GM04503 (cell line): ENCODE data around the gene ANKS1B.
"Not testable (repeated sequence)": the region's sequence is repeated elsewhere in the genome, so short reads cannot be mapped to it uniquely, and the experiment has no call there.

Experiments used
- DNase-seq: peaks from one replicate; pipeline ENCODE4 v3.0.0-alpha.2; 2012; ENCODE audit warnings: low read depth

The ANKS1B gene

DNA sequence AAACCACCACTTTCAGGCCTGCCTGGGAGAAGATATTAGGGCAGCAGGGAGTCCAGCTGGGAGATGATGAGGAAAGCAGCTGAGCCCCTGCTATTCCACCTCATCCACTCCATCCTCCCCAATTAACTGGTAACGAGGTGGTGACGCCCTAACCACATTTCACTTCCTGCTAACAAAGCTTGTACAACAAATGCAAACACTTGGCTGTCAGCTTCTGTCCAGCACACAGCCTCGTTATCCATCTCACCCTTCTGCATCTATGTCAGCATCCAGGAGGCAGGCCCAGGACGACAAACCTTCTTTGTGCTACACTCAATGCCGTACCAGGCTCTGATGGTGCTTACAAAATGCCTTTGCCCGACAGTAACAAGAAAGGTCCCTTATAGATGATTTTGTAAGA lies 1114.2 kb downstream of the ANKS1B start:
- DNase-seq: no peak

DNA sequence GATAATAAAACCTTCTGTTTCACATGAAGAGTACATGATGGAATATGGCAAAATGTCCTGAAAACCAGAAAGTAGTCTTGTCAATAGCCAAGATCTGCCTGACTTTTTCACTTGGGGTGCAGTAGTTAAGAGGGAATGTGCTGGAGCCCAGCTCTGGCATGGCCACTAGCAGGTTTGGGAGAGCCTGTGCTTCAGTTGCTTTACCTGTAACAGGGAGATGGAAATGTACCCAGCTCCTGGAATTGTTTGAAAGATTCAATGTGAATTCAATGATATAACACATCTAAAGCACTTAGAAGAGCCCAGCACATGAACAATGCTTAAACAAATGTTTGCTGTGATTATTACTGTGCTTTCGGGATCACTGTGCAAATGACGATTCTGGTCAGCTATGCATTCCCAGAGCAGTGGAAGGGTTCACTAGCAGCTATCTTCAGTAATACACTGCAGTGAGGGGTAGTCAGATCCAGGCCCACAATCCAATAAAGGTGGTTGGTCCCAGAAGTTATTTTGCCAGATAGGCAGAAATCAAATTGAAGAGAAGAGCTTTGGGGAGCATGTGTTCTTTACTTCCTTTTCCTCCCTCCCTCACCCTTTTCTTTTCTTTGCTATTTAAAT lies 1114.7 kb downstream of the ANKS1B start:
- no peak for DNase-seq

DNA sequence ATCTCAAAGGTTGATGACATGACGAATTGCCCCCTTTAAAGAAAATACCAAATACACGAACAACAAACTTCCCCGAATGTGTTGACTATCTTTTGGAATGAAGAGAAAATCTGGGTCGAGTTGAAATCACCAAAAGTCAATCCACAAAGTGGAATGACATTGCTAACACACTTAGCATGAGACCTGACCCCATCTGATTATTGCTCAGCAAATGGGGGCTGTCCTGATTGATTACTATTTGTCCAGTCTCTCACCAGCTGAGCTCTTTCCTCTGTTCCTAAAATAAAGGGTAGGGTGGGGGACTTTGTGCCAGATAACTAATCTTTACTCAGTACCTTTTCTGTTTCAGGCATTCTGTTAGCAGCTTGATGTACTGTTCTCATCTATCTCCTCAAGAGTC lies 1116.2 kb downstream of the ANKS1B start:
- DNase-seq: no peak

DNA sequence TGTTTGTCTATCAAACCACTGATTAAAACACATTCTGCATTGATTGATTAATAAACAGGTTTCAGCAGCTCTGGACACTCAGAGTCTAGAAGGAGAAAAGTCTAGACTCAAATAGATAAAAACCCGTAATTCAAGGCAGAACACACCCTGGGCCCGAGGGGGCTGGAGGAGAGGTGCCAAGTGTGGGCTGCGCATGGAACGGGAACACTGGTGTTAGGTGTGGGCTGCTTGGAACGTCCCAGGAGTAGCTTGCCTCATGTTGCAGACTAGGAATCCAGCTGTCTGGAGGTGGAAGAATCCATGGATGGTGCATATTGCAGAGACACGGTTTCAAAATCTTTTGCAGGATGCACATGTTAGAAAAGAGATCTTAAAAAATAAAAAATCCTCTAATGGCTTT lies 1116.7 kb downstream of the ANKS1B start:
- no peak for DNase-seq

DNA sequence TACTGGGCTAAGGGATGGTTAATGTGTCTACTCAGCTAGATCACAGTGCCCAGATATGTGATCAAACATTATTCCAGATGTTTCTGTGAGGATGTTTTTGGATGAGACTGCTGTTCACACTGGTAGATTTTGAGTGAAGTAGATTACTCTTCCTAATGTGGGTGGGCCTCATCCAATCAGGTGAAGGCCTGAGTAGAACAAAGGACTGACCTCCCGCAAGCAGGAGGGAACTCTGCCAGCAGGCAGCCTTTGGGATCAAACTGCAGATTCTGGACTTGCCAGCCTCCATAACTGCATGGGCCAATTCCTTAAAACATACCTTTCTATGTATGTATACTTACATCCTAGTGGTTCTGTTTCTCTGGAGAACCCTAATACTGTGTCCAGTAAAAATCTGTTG lies 1120.4 kb downstream of the ANKS1B start:
- no peak for DNase-seq

DNA sequence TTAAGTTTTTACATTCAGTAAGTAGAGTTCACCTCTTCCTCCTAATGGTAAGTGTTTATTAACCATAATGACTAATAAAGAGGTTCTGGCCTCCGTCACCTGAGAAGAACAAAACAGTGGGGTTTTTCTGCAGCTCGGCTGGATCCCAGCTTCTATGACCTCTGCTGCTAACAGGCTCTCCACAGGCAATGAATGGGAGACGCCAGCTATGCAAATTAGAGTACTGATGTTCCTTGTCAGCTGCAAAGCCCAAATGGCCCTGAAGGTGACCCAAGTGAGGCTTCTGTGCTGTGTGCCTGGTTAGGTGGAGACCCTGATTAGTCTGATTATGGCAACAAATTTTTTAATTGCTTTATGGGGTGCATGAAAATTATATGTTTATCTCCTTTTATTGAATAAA lies 1121.6 kb downstream of the ANKS1B start:
- DNase-seq: no peak

DNA sequence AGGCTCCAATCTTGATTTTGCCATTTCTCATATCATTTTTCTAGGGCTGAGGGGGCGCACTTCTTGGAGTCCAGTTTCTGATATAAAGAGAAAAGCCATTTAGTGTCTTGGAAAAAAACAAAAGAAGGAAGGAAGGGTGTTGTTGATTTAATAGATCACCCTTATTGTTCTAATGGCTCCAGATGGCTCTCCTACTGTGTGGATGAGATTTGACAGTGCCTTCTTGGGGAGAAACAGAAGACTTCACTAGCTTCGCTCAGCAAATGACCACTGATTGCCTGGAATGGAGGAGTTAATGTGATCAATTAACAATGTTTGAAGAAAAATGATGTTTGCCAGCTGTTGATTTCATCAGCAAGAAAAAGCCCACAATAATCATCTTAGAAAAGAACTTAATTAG lies 1123.5 kb downstream of the ANKS1B start:
- no peak for DNase-seq

DNA sequence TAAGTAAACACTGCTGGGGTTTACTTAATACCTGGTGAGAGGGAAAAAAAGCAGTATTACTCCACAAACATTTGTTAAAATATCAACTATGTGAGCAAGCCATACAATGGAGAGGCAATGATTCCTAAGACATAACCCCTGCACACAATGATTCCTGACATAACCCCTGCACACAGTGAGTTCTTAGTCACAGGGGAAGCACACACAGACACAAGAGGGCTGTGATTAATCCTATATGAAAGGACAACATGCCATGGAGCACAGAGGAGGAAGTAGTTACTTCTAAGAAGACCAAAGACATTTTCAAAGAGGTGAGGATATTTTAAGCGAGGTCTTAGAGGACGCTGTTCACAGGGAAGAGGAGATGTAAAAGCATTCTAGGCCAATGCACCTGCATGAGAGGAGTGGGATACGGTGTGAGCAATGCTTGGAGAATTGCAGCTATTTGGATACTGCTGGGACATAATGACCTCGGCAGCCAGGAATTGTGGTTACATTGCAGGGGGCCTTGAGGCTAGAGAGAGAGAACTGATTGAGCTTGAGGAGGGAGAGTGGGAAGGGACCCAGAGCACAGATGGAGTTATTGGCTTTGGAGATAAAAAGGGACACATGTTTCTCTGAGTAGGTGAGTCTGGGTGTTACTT lies 1127.7 kb downstream of the ANKS1B start:
- DNase-seq: no peak

DNA sequence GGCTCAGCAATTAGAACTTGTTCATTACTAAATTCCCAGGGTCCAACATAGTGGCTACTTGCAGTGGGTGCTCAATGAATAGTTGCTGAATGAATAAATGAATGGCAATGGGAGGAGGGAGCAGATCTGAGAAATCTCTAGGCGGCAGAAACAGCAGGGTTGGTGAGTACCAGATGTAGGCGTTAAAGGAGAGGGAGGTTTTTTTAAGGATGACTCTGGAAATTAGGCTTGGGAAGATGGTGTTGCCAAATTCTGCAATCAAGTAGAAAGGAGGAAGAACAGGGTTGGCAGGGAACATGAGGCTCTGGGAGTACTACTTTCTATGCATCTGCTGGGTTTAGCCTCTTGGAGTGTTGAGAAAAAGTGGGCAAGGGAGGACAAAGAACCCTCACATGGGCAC lies 1132.6 kb downstream of the ANKS1B start:
- no peak for DNase-seq

DNA sequence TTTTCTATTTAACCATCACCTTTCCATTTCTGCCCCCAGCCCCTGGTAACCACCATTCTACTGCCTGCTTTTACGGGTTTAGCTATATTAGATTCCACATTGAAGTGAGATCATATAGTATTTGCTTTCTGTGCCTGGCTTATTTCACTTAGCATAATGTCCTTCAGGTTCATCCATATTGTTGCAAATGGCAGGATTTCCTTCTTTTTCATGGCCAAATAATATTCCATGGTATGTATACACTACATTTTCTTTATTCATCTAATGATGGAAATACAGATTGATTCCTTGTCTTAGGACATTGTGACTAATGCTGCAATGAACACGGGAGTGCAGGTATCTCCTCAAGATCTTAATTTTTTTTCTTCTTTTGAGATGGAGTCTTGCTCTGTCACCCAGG lies 1137.5 kb downstream of the ANKS1B start:
- DNase-seq: no peak

DNA sequence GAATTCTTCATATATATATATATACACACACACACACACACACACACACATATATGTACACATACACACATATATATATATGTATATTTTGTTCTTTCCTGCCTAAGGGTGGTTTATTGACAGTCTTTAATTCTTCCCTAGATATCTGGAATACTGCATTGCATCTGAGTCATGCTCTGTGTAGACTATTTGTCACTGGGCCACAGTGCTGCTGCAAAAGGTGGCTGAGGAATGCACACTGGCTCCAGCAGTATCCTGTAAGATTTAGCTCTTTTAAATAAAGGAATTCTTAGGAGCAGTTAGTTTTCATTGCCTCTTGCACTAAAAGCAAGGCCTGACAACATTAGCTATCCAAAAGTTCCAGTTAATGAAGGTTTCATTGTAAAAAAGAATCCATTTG lies 1138.8 kb downstream of the ANKS1B start:
- DNase-seq: no peak

DNA sequence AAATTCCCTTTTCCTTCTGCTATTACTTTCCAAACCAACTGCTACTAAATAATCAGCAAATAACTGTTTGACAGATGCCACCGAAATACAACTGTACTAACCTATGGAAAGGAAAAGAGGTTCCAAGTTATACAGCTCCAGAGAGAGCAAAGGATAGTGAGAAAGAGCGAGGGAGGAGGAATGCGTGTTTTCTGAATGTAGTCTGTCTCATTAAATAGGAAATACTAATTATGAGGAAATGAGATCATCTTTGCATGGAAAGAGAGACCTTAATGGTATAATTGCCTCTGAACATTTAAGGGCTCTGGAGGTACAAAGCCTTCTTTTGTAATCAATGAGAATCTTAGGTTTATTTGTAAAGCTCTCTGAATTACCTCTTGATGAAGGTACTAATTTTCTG lies 1144.4 kb downstream of the ANKS1B start:
- DNase-seq: no peak

DNA sequence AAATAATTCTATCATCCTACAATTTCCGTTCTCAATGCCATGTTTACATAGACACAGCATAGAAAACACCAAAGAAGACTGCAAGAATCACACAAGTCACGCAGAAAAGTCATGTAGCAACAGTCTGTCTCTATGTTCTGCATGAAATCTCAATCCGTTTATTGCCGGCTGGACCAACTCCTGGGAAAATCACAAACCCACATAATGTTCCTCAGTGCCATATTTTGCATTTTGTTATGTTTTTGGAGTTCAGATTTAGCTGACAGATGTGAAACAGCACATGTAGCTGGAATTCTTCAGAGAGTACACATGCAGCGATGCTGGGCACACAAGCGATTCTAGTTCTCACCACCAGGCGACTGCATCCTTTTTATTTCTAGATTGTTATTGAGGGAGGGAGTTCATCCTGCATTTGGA lies 1146.5 kb downstream of the ANKS1B start:
- peak; percentile 7 for DNase-seq

DNA sequence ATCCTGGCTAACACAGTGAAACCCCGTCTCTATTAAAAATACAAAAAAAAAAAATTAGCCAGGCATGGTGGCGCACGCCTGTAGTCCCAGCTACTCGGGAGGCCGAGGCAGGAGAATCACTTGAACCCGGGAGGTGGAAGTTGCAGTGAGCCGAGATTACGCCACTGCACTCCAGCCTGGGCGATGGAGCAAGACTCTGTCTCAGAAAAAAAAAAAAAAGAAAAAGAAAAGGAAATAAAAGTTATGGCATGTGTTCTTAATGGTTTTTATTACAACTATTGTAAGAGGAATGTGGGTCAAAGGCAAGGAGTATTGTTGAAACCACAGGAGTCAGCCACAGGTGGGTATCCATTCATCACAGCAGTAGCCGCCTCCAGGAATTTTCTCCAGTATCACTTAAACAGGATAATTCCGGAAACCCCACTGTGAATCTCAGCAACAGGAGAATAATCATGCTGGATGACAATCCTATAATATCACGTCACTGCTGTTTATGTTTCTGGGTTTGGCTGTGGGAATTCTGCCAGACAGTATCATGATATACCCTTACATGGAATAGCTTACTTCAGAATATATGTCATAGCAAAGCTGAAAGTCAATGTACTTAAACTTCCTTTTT lies 1147.5 kb downstream of the ANKS1B start:
- DNase-seq: not testable (repeated sequence)

DNA sequence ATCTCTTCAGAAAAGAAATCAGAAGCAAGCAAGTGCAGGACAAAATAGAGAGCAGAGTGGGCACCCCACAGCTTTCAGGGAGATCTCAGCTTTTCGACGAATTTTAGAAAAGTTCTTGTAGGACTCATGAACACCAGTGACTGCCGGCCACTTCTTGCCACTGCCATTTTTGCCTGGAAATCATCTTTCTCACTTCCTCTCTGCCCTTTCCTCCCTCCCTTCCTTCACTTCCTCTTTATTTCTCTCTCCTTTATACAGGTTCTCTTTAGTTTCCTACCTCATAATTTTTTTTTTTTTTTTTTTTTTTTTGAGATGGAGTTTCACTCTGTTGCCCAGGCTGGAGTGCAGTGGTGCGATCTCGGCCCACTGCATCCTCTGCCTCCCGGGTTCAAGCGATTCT lies 1154.1 kb downstream of the ANKS1B start:
- DNase-seq: no peak

DNA sequence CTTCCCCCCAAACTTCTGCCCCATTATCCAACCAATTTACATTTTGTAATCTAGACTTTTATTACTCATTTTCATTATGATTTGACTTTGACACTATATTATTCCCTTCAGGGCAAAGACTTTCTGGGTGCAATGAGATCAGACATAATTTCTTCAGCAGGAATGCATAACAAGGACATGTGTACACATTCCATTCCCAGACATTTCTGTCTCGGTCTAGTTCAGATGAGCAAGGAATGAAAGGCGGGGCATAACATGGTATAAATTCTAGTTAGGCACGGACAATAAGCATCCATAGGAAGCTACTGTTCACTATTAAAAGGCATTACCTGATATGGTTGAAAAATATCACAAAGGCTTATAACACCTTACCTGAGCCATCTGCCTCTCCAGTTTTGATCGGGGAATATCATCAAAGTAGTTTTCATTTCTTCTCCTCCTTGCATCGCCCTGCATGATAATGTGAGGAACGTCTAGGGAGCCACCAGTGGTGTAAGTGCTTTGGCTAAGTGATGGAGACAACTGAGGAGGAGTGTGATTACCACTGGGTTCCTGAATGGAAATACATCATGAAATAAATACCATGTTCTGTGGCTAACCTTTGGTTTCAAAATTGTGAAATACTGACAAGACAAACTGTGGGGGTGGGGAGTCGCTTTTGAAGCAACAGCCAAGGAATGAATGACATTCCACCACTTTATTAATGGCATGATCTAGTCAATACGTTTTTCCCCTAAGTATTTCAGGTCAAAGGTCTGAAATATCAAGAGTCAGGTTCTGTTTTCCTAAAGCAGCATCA lies 1155.7 kb downstream of the ANKS1B start:
- DNase-seq: peak; percentile 21

DNA sequence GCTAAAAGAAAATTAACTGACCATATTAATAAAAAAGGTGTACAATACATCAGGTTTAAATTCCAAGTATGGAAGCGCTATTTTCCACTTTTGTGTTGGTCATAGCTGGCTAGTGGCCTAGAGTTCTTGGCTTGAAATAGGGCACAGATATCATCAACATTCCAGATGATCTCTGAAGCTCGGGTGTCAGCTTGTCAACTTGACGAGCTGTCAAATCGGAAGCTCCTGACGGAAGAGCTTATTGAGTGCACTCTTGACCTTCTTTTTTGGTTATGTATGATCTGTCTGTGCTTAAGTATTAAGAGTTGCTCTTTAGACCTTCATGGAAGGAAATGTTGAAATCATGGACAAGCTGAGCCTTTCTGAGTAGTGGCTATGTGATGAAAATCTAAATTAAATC lies 1161.7 kb downstream of the ANKS1B start:
- DNase-seq: no peak

DNA sequence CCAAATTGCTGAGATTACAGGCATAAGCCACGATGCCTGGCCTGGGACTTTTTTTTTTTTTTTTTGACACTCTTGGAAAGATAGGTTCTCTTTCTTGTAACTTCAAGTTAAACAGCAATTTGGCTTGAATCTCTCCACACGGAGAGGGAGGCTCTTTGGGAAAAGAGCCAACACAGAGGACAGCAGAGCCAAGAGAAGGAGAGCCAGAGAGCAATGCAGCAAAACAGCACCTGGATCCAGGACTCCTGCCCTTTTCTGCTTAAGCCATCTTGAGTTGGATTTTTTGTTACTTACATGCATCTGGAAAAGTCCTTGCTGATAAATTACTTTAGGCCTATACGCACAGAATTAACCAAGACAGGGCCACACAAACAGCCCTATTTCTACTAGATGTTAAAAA lies 1162.9 kb downstream of the ANKS1B start:
- DNase-seq: no peak

DNA sequence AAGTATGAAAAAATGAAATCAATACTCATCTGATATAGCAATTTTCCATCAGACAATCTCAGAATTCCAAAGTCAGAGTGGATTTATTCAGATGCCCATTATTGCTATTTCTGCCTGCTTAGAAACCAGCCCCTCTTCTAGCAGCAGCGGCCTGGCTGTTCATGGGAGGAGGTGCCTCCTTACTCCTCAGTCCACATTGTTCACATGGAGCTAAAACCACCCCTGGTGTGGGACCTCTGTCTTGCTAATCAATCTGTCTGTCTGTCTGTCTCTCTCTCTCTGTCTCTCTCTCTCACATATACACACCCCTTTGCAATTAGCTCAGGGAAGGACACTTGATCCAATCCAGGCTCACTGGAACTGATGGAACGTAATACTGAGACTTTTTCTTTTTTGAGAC lies 1163.5 kb downstream of the ANKS1B start:
- DNase-seq: no peak

DNA sequence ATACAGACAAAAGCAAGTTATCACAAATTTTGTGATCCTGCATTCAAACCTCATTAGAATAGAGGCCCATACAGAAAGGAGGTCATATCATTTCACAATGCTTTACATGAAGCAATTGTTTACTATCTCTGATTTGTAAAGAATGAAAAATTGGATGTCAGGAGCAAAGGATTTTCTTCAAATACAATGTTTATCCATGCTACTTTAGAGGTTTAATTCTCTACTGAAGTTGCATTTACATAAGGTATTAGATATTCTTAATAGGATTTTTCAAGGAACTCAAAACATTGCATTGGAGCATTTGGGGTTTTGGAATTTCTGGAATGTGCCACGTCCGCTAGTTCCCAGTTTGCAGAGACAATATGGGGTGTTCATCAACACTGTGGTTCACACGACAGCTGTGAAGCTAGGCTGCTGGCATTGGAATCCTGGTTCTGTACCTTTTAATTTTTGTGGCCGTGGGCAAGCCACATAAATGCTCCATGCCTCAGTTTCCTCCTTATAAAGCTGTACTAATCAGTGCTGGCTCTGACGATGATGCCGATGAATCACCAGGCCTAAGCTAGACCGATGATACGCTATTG lies 1164.8 kb downstream of the ANKS1B start:
- no peak for DNase-seq

DNA sequence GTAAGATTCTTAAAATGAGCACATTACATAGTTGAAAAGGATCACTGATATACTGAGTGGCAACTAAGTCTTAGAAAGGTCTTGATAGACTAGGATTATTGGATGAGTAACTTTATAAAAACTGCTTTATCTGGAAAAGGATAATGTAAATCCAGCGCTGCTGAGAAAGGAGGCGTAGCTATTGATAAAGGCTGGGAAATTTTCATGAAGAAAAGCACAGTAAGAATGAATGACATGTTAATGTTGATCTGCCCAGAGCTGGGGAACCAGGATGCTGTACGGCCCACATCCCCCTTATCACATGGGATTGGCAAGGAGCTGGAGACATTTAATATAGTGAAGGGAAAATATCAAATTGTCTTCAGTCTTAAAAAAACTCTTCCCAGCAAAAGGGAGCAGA lies 1165.7 kb downstream of the ANKS1B start:
- DNase-seq: no peak

DNA sequence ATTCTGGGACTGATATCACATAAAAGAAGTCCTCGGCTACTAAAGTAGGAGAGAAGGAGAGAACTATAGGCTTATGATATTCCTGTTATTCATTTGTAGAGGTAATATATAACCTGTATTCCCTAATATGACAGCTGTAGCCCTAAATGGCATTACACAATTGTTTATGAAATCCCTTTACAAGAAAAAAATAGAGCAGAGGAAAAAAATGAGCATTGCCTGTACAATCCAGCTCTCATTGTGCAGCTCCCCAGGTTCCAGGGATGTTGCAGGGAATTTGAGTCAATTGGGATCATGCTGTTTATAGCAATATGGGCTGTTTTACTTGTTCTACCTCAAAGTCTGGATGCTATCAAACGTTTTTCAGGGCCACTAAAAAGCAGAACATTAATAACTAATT lies 1166.5 kb downstream of the ANKS1B start:
- no peak for DNase-seq

DNA sequence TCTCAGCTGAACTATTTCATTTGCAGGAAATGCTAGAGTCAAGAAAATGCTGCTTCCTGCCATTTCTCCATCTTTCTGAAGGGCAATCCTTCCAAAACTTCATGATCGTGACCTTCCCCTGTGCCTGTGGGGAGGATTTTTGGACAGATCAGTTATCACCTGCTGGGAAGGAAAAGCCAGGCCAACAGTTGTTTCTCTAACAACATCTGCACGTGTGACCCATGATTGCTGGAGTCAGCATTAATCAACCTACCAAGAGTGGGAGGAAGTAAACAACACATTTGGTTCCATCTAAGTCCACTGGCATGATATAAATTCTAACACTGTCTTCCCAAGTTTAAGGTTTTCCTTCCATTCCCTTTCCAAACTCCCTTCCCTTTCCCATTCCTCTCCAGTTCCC lies 1167.0 kb downstream of the ANKS1B start:
- DNase-seq: no peak
